RWPE1 (cell line): Measurements from ENCODE around the gene FKBP10.

Source experiments
- CTCF ChIA-PET: fragments of 350-600 bp; sonication (Branson Sonifier 250); formaldehyde crosslinking; extraction: SDS; loops from one replicate; lab custom pipeline; 2021; lab: Yijun Ruan, JAX
- POLR2A ChIA-PET: fragments of 400-600 bp; formaldehyde crosslinking; extraction: SDS; loops from one replicate; lab custom pipeline; 2020; ENCODE audit warnings: antibody characterized with exemption; ENCODE audit not compliant: low non-redundant PET; lab: Yijun Ruan, JAX
- DNase-seq: peaks from one replicate; pipeline ENCODE4 v3.0.0; 2012; ENCODE audit warnings: low spot score
- H3K27ac ChIP-seq: fragments of 450-650 bp; 2 replicates; pipeline ENCODE4 v1.5.1; 2017
- CTCF ChIP-seq: fragments of 450-650 bp; conservative IDR thresholded peaks from 2 replicates; pipeline ENCODE4 v1.5.1; 2017; ENCODE audit warnings: low read depth, mild to moderate bottlenecking

Gene FKBP10

DNA sequence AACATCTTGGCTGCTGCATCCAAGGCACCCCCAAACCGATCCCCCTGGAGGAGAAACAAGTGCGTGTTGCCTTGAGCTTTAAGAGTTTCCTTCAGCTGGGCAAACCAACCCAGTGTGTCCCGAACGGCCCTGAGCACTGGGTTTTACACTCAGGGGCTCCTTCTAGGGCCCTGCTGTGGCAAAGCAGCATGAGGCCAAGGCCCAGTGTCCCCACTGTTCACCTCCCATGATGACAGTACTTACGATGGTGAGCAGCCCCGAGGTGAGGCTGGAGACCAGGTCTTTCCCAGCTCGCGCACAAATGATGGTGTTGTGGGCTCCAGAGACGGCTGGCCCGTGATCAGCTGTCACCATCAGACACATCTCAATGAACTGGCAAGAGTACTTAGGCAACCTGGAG is 59.0 kb downstream of the FKBP10 start:
- TF ChIP-seq CTCF = no peak
- H3K27ac ChIP-seq = peak overlapping the region; percentile 10; the same call in 1 of the 2 replicates
- no peak for DNase-seq
- CTCF ChIA-PET = interaction anchor here (0.6 to 0.7 kb wide), 2 partner anchors 61 to 229 kb away, joined by 3 to 4 read pairs; no protein-coding TSS in a partner anchor
- POLR2A ChIA-PET = no interaction called here
